Neural cell (in vitro differentiated cells): ENCODE data around the gene EMCN. TPM values are rescaled to one million over a fixed set of nuclear protein-coding genes. Genes with fewer than 3 reads are reported as not detected.

ENCODE experiments used
- H2AFZ ChIP-seq: fragments of 200-600, 300-800 bp; sonication (generic), shearing (Covaris generic); 2 replicates; pipeline ENCODE4 v1.6.0; 2014; ENCODE audit warnings: low read depth, mild to moderate bottlenecking, antibody characterized with exemption, low read length, moderate library complexity
- H3F3A ChIP-seq: fragments of 200-600 bp; shearing (Covaris generic); 2 replicates; pipeline ENCODE4 v1.6.1; 2016; ENCODE audit warnings: mild to moderate bottlenecking, moderate library complexity, mixed read lengths, antibody characterized with exemption, low read length; ENCODE audit not compliant: insufficient read depth, poor library complexity, severe bottlenecking
- H3K27ac ChIP-seq: fragments of 200-600, 300-800 bp; sonication (generic), shearing (Covaris generic); 2 replicates; pipeline ENCODE4 v1.5.1; 2014; ENCODE audit warnings: mild to moderate bottlenecking, low read length, moderate library complexity
- H3K27me3 ChIP-seq: fragments of 300-800, 200-600 bp; sonication (generic), shearing (Covaris generic); 2 replicates; pipeline ENCODE4 v1.6.0; 2014; ENCODE audit warnings: mild to moderate bottlenecking, low read depth, low read length, moderate library complexity; ENCODE audit not compliant: insufficient read depth
- H3K36me3 ChIP-seq: fragments of 300-800, 200-600 bp; sonication (generic), shearing (Covaris generic); 2 replicates; pipeline ENCODE4 v1.5.1; 2014; ENCODE audit warnings: mild to moderate bottlenecking, antibody characterized with exemption, low read length, moderate library complexity; ENCODE audit not compliant: insufficient read depth
- H3K4me2 ChIP-seq: fragments of 300-800, 200-600 bp; sonication (generic), shearing (Covaris generic); 2 replicates; pipeline ENCODE4 v1.6.0; 2014; ENCODE audit warnings: mild to moderate bottlenecking, low read length
- H3K4me3 ChIP-seq: fragments of 300-800, 200-600 bp; sonication (generic), shearing (Covaris generic); 2 replicates; pipeline ENCODE4 v1.5.1; 2014; ENCODE audit warnings: mild to moderate bottlenecking, low read length, moderate library complexity
- H3K79me2 ChIP-seq: fragments of 200-600 bp; shearing (Covaris generic); replicated peaks from 2 replicates; pipeline ENCODE4 v1.6.0; 2014; ENCODE audit warnings: mild to moderate bottlenecking, low read length, moderate library complexity; ENCODE audit not compliant: insufficient read depth
- H3K9ac ChIP-seq: fragments of 300-800, 200-600 bp; sonication (generic), shearing (Covaris generic); 2 replicates; pipeline ENCODE4 v1.6.1; 2016; ENCODE audit warnings: mild to moderate bottlenecking, low read length, mixed read lengths
- H3K9me2 ChIP-seq: fragments of 200-600 bp; shearing (Covaris generic); 2 replicates; pipeline ENCODE4 v1.6.1; 2016; ENCODE audit warnings: mild to moderate bottlenecking, low read length, mixed read lengths; ENCODE audit not compliant: insufficient read depth
- H3K9me3 ChIP-seq: fragments of 200-600, 300-800 bp; sonication (generic), shearing (Covaris generic); 2 replicates; pipeline ENCODE4 v1.6.1; 2016; ENCODE audit warnings: mild to moderate bottlenecking, mixed run types, low read length, moderate library complexity, mixed read lengths
- H4K20me1 ChIP-seq: fragments of 200-600 bp; shearing (Covaris generic); 2 replicates; pipeline ENCODE4 v1.6.1; 2016; ENCODE audit warnings: mild to moderate bottlenecking, mixed run types; ENCODE audit not compliant: insufficient read depth
- EP300 ChIP-seq: fragments of 450-650 bp; conservative IDR thresholded peaks from 2 replicates; pipeline ENCODE4 v1.6.1; 2014; ENCODE audit warnings: antibody characterized with exemption, mild to moderate bottlenecking, moderate library complexity; ENCODE audit not compliant: poor library complexity, severe bottlenecking
- EZH2 ChIP-seq: fragments of 200-600, 300-800 bp; shearing (Covaris generic), sonication (generic); IDR thresholded peaks from 2 replicates; pipeline ENCODE4 v1.6.1; 2014; ENCODE audit warnings: antibody characterized with exemption, low read length, borderline replicate concordance, mild to moderate bottlenecking; ENCODE audit not compliant: insufficient read depth, poor library complexity, severe bottlenecking
- MXI1 ChIP-seq: fragments of 450-650 bp; conservative IDR thresholded peaks from 2 replicates; pipeline ENCODE4 v1.6.1; 2014; ENCODE audit warnings: antibody characterized with exemption, mild to moderate bottlenecking; ENCODE audit not compliant: poor library complexity, severe bottlenecking
- POLR2AphosphoS5 ChIP-seq: IDR thresholded peaks from 2 replicates; pipeline ENCODE4 v1.6.1; 2012
- RAD21 ChIP-seq: fragments of 450-650 bp; conservative IDR thresholded peaks from 2 replicates; pipeline ENCODE4 v1.6.1; 2014; ENCODE audit warnings: antibody characterized with exemption, mild to moderate bottlenecking, moderate library complexity
- SMC3 ChIP-seq: fragments of 450-650 bp; conservative IDR thresholded peaks from 2 replicates; pipeline ENCODE4 v1.6.1; 2014; ENCODE audit warnings: antibody characterized with exemption, mild to moderate bottlenecking, moderate library complexity; ENCODE audit not compliant: poor library complexity
- TAF1 ChIP-seq: IDR thresholded peaks from 2 replicates; pipeline ENCODE4 v1.6.1; 2012; ENCODE audit warnings: low read depth
- polyA plus RNA-seq: library from polyadenylated mRNA; depleted of rRNA; stranded (reverse); fragments of >200 nt; gene quantifications from 2 replicates; pipeline ENCODE4 v1.2.3, GENCODE V29; 2014
- TF ChIP-seq, protein P1 (sequence below): fragments of 450-650 bp; IDR thresholded peaks from 2 replicates; pipeline ENCODE4 v1.5.1; 2014; ENCODE audit warnings: antibody characterized with exemption, mild to moderate bottlenecking, moderate library complexity; ENCODE audit not compliant: poor library complexity, severe bottlenecking
- TF ChIP-seq, protein P2 (sequence below): IDR thresholded peaks from 2 replicates; pipeline ENCODE4 v1.6.1; 2012; ENCODE audit warnings: borderline replicate concordance

EMCN gene
- polyA plus RNA-seq, 1 donor from 2014 or later, result 0.77 TPM

DNA sequence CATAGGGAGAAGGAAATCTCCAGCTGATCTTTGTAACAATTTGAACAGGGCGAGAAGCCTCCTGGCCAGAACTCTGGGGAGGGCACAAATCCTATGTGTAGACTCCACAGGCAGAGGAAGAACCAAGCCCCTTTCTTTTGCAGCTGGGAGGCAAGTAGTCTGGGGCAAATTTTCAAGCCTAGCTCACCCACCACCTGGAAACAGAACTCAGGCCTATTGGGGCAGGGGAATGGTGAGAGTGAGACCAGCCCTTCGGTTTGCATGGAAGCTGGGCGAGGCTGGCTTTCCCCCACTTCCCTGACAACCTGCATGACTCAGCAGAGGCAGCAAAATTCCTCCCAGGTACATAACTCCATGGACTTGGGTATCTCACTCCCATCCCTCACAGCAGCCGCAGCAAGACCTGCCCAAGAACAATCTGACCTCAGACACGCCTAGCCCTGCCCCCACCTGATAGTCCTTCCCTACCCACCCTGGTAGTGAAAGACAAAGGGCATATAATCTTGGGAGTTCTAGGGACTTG, 138.2 kb downstream of the EMCN start:
- no peaks in the 10 kb centered on the region for H3F3A ChIP-seq
- no peak overlapping the region for H3K9ac ChIP-seq
- no peaks in the 10 kb centered on the region for H3K36me3 ChIP-seq
- no peaks in the 10 kb centered on the region for H3K27me3 ChIP-seq
- H3K9me2 ChIP-seq, result no peaks in the 10 kb centered on the region
- no peak overlapping the region for H2AFZ ChIP-seq
- H3K4me2 ChIP-seq, result no peak overlapping the region
- no peaks in the 10 kb centered on the region for H3K79me2 ChIP-seq
- no peak overlapping the region for H3K27ac ChIP-seq
- no peaks in the 10 kb centered on the region for H3K9me3 ChIP-seq
- no peaks in the 10 kb centered on the region for H4K20me1 ChIP-seq
- no peak overlapping the region for H3K4me3 ChIP-seq
- TF ChIP-seq TAF1, result no peak
- no peak for TF ChIP-seq POLR2AphosphoS5
- TF ChIP-seq, protein P1, sequence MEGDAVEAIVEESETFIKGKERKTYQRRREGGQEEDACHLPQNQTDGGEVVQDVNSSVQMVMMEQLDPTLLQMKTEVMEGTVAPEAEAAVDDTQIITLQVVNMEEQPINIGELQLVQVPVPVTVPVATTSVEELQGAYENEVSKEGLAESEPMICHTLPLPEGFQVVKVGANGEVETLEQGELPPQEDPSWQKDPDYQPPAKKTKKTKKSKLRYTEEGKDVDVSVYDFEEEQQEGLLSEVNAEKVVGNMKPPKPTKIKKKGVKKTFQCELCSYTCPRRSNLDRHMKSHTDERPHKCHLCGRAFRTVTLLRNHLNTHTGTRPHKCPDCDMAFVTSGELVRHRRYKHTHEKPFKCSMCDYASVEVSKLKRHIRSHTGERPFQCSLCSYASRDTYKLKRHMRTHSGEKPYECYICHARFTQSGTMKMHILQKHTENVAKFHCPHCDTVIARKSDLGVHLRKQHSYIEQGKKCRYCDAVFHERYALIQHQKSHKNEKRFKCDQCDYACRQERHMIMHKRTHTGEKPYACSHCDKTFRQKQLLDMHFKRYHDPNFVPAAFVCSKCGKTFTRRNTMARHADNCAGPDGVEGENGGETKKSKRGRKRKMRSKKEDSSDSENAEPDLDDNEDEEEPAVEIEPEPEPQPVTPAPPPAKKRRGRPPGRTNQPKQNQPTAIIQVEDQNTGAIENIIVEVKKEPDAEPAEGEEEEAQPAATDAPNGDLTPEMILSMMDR, result no peak
- no peak for TF ChIP-seq RAD21
- no peak for TF ChIP-seq MXI1
- TF ChIP-seq EP300, result no peak
- TF ChIP-seq SMC3, result no peak
- TF ChIP-seq, protein P2, sequence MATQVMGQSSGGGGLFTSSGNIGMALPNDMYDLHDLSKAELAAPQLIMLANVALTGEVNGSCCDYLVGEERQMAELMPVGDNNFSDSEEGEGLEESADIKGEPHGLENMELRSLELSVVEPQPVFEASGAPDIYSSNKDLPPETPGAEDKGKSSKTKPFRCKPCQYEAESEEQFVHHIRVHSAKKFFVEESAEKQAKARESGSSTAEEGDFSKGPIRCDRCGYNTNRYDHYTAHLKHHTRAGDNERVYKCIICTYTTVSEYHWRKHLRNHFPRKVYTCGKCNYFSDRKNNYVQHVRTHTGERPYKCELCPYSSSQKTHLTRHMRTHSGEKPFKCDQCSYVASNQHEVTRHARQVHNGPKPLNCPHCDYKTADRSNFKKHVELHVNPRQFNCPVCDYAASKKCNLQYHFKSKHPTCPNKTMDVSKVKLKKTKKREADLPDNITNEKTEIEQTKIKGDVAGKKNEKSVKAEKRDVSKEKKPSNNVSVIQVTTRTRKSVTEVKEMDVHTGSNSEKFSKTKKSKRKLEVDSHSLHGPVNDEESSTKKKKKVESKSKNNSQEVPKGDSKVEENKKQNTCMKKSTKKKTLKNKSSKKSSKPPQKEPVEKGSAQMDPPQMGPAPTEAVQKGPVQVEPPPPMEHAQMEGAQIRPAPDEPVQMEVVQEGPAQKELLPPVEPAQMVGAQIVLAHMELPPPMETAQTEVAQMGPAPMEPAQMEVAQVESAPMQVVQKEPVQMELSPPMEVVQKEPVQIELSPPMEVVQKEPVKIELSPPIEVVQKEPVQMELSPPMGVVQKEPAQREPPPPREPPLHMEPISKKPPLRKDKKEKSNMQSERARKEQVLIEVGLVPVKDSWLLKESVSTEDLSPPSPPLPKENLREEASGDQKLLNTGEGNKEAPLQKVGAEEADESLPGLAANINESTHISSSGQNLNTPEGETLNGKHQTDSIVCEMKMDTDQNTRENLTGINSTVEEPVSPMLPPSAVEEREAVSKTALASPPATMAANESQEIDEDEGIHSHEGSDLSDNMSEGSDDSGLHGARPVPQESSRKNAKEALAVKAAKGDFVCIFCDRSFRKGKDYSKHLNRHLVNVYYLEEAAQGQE, result no peak
- no peak for TF ChIP-seq EZH2

DNA sequence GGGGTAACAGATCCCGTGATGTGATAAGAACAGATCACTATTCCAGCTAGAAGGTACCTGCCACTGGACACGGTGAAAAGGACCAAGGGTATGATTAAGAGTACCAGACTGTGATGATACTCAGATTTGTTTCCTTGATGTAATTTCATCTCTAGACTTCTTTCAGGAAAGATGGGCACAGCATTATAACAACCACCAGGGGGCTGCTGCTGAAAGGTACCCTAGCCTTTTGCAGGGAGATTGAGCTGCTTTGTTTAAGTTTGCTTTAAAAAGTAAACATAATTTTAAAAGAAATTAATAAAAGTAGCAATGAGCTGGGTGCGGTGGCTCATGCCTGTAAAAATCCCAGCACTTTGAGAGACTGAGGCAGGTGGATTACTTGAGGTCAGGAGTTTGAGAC, 145.4 kb downstream of the EMCN start:
- H3K9ac ChIP-seq, result no peak overlapping the region
- no peak overlapping the region for H3K4me3 ChIP-seq
- no peaks in the 10 kb centered on the region for H3K27me3 ChIP-seq
- H3K4me2 ChIP-seq, result no peak overlapping the region
- H3K36me3 ChIP-seq, result no peaks in the 10 kb centered on the region
- no peaks in the 10 kb centered on the region for H3K9me2 ChIP-seq
- H2AFZ ChIP-seq, result no peak overlapping the region
- H3K9me3 ChIP-seq, result no peaks in the 10 kb centered on the region
- H3K27ac ChIP-seq, result no peak overlapping the region
- H3F3A ChIP-seq, result no peaks in the 10 kb centered on the region
- H3K79me2 ChIP-seq, result no peaks in the 10 kb centered on the region
- TF ChIP-seq, protein P1, result peak; percentile 9
- TF ChIP-seq EZH2, result no peak
- no peaks in the 10 kb centered on the region for H4K20me1 ChIP-seq
